Pancreas (tissue), 10 donors: ENCODE results near the gene KLK10. TPM values are rescaled to one million over a fixed set of nuclear protein-coding genes. Genes with fewer than 3 reads are reported as not detected.

Experiments
- ATAC-seq, 4 donors: fragments of 200-7000 bp; cut with Tn5 transposase; one replicate each; pipeline versions ENCODE4 v1.8.0 to v1.9.1; 2020; ENCODE audit warnings: mild to moderate bottlenecking in 4 of 4, moderate library complexity in 4 of 4
- DNase-seq, 6 donors: peaks; one replicate each; pipeline ENCODE4 v3.0.0-alpha.2; 2020
- FAIRE-seq: peaks from 2 replicates; lab custom pipeline; 2012; peaks lifted over from hg19 to GRCh38; lab: Jason Lieb, UNC
- H3K27ac ChIP-seq, 4 donors: fragments of 200-600 bp; sonication (generic); 1 replicate in 3 of 4; 2 replicates in 1 of 4; pipeline versions ENCODE4 v1.5.0 to v1.8.0; 2020
- H3K27me3 ChIP-seq, 4 donors: fragments of 200-600 bp; one replicate each; pipeline ENCODE4 v1.8.0; 2021
- H3K36me3 ChIP-seq, 3 donors: fragments of 200-600 bp; sonication (generic) in 1 of 3; one replicate each; pipeline versions ENCODE4 v1.5.0 to v1.8.0; 2020 to 2021
- H3K4me1 ChIP-seq, 3 donors: fragments of 200-600 bp; one replicate each; pipeline ENCODE4 v1.8.0; 2021
- H3K4me3 ChIP-seq, 4 donors: fragments of 200-600 bp; sonication (generic) in 2 of 4; one replicate each; pipeline versions ENCODE4 v1.5.0 to v1.8.0; 2020 to 2021
- H3K9me3 ChIP-seq, 4 donors: fragments of 200-600 bp; one replicate each; pipeline ENCODE4 v1.8.0; 2021
- CTCF ChIP-seq, 4 donors: fragments of 200-600 bp; sonication (generic) in 3 of 4; IDR thresholded peaks; one replicate each; pipeline versions ENCODE4 v1.5.0 to v1.8.0; 2021; ENCODE audit warnings: antibody characterized with exemption in 4 of 4
- WGBS, 2 donors: extraction: QIAGEN DNeasy Blood & Tissue Kit; methylation state at CpG; one replicate each; pipeline ENCODE4 v1.1.7; 2013; 5-methylcytosine and 5-hydroxymethylcytosine counted together
- intact Hi-C, 3 donors: fragments of 100-400 bp; cut with DNase I; formaldehyde crosslinking; loops; one replicate each; pipeline versions ENCODE4 v1.11.1 to v1.14.2; 2022
- polyA plus RNA-seq, 2 donors: library from polyadenylated mRNA; stranded (reverse); fragments of 200-250 nt; gene quantifications; one replicate each; pipeline ENCODE4 v1.2.3, GENCODE V29; 2013
- total RNA-seq, 6 donors: library from RNA; stranded (reverse); fragmentation: NEBNext Ultra II Directional in 4 of 6; extraction: Animal tissue kit (Norgen Biotek cat#: 25700) in 4 of 6; gene quantifications; one replicate each; pipeline versions ENCODE4 v1.2.1 to v1.2.4, GENCODE V29; 2021 to 2023
- donor health status: healthy with polysubstance abuse.
- donor health status: DM: no; HTN: no; CAD: no; lungs with moderate emphysema.
- donor health status: DM: no; HTN: no; CAD: no.
- donor health status: control.
- donor health status: control.
- donor health status: Bipolar disorder and iron deficiency.
- donor health status: DM: yes; HTN: yes; CAD: no.
- donor health status: DM: no; HTN: no; CAD: no.
- donor health status: DM: no; HTN: no; CAD: no.
- donor health status: DM: yes; HTN: yes; CAD: no.

KLK10 gene
- total and polyA plus RNA-seq, 8 donors = 0.15 to 1.7 (median 0.51) TPM

- DNase-seq = no peak
- FAIRE-seq = no peak
- no peaks in the 10 kb centered on the region for H3K4me1 ChIP-seq
- H3K9me3 ChIP-seq = no peaks in the 10 kb centered on the region
- H3K27me3 ChIP-seq = no peaks in the 10 kb centered on the region
- no peak for ATAC-seq
- H3K27ac ChIP-seq = no peak overlapping the region
- WGBS, 2 donors = 65 to 73% methylated on average over 6 of the region's 6 CpGs
- no peak for TF ChIP-seq CTCF (IDR thresholded peaks at IDR 0.05)
- H3K4me3 ChIP-seq = no peak overlapping the region
- intact Hi-C loops = no loop called here
- no peaks in the 10 kb centered on the region for H3K36me3 ChIP-seq
These were observed 56.1 kb downstream of the KLK10 start for GRCh38 chr19:50963381-50963780.

Other genes with a start within 250 kb of the KLK10 start
- gene GPR32, start 249.2 kb downstream of the KLK10 start, total RNA-seq = not detected
- not detected for gene GPR32, start 249.2 kb downstream of the KLK10 start, polyA plus RNA-seq
- not detected for gene ACP4, start 229.3 kb downstream of the KLK10 start, total RNA-seq
- not detected for gene ACP4, start 229.3 kb downstream of the KLK10 start, polyA plus RNA-seq
- 1,000 to 10,000 TPM in 3 of 6 donors, 100 to 1,000 TPM in 3; 607 to 1,981 (median 1,041) TPM for gene KLK1, start 195.9 kb downstream of the KLK10 start, total RNA-seq
- 100 to 1,000 TPM; 683 to 756 TPM for gene KLK1, start 195.9 kb downstream of the KLK10 start, polyA plus RNA-seq
- gene KLK15, start 186.1 kb downstream of the KLK10 start, total RNA-seq = not detected
- under 1 TPM; 0.07 to 0.27 TPM for gene KLK15, start 186.1 kb downstream of the KLK10 start, polyA plus RNA-seq
- gene KLK3, start 164.8 kb downstream of the KLK10 start, total RNA-seq = not detected
- gene KLK3, start 164.8 kb downstream of the KLK10 start, polyA plus RNA-seq = under 1 TPM; 0.05 to 0.27 TPM
- not detected for gene KLK2, start 146.3 kb downstream of the KLK10 start, total RNA-seq
- under 1 TPM; 0.09 to 0.27 TPM for gene KLK2, start 146.3 kb downstream of the KLK10 start, polyA plus RNA-seq
- gene KLK4, start 108.3 kb downstream of the KLK10 start, total RNA-seq = under 1 TPM in 1 of 6 donors, not detected in 5; 0.41 TPM
- gene KLK4, start 108.3 kb downstream of the KLK10 start, polyA plus RNA-seq = not detected
- gene KLK5, start 66.7 kb downstream of the KLK10 start, total RNA-seq = not detected
- gene KLK5, start 66.7 kb downstream of the KLK10 start, polyA plus RNA-seq = under 1 TPM in 1 of 2 donors, not detected in 1; 0.11 TPM
- not detected for gene KLK6, start 50.1 kb downstream of the KLK10 start, total RNA-seq
- gene KLK6, start 50.1 kb downstream of the KLK10 start, polyA plus RNA-seq = not detected
- gene KLK7, start 35.8 kb downstream of the KLK10 start, total RNA-seq = not detected
- gene KLK7, start 35.8 kb downstream of the KLK10 start, polyA plus RNA-seq = under 1 TPM in 1 of 2 donors, not detected in 1; 0.46 TPM
- not detected for gene KLK8, start 18.1 kb downstream of the KLK10 start, total RNA-seq
- gene KLK8, start 18.1 kb downstream of the KLK10 start, polyA plus RNA-seq = not detected
- gene KLK11, start 6.9 kb upstream of the KLK10 start, total RNA-seq = 10 to 100 TPM in 4 of 6 donors, 1 to 10 TPM in 2; 6.7 to 24.2 (median 11.4) TPM
- 10 to 100 TPM; 15.5 to 28.9 TPM for gene KLK11, start 6.9 kb upstream of the KLK10 start, polyA plus RNA-seq
- not detected for gene KLK12, start 15.3 kb upstream of the KLK10 start, total RNA-seq
- gene KLK12, start 15.3 kb upstream of the KLK10 start, polyA plus RNA-seq = not detected
- gene KLK13, start 45.4 kb upstream of the KLK10 start, total RNA-seq = 1 to 10 TPM in 4 of 6 donors, under 1 TPM in 1, not detected in 1; 0.59 to 5.3 (median 1.3) TPM
- 1 to 10 TPM; 2.8 to 6.4 TPM for gene KLK13, start 45.4 kb upstream of the KLK10 start, polyA plus RNA-seq
- under 1 TPM in 3 of 6 donors, not detected in 3; 0.20 to 0.32 (median 0.31) TPM for gene KLK14, start 63.2 kb upstream of the KLK10 start, total RNA-seq
- gene KLK14, start 63.2 kb upstream of the KLK10 start, polyA plus RNA-seq = under 1 TPM; 0.61 to 0.77 TPM
- 1 to 10 TPM; 2.9 to 8.2 (median 4.0) TPM for gene CTU1, start 88.7 kb upstream of the KLK10 start, total RNA-seq
- gene CTU1, start 88.7 kb upstream of the KLK10 start, polyA plus RNA-seq = 1 to 10 TPM; 1.4 to 3.2 TPM
- 1 to 10 TPM in 3 of 6 donors, under 1 TPM in 3; 0.19 to 4.1 (median 1.2) TPM for gene SIGLEC9, start 105.2 kb upstream of the KLK10 start, total RNA-seq
- 1 to 10 TPM in 1 of 2 donors, under 1 TPM in 1; 0.80 to 1.0 TPM for gene SIGLEC9, start 105.2 kb upstream of the KLK10 start, polyA plus RNA-seq
- 1 to 10 TPM in 2 of 6 donors, under 1 TPM in 4; 0.12 to 3.0 (median 0.45) TPM for gene SIGLEC7, start 122.6 kb upstream of the KLK10 start, total RNA-seq
- under 1 TPM; 0.12 to 0.23 TPM for gene SIGLEC7, start 122.6 kb upstream of the KLK10 start, polyA plus RNA-seq
- 1 to 10 TPM in 3 of 6 donors, under 1 TPM in 3; 0.28 to 6.3 (median 1.5) TPM for gene CD33, start 205.4 kb upstream of the KLK10 start, total RNA-seq
- under 1 TPM; 0.61 to 0.75 TPM for gene CD33, start 205.4 kb upstream of the KLK10 start, polyA plus RNA-seq
- gene SIGLECL1, start 231.4 kb upstream of the KLK10 start, total RNA-seq = not detected
- not detected for gene SIGLECL1, start 231.4 kb upstream of the KLK10 start, polyA plus RNA-seq